Measurements from ENCODE around the gene NDUFB2. TPM values are rescaled to one million over a fixed set of nuclear protein-coding genes. Genes with fewer than 3 reads are reported as not detected.

The NDUFB2 gene
- total and polyA plus RNA-seq, 2 experiments from 2014 or later = 324 to 432 TPM

GRCh38 chr7:140696024-140696679 lies 356 bp upstream of the NDUFB2 start:
- Histone ChIP-seq H3K4me1 (ENCODE audit: insufficient read depth) (peaks cover 6% of the 10 kb centered on the region; the same call in 1 of the 2 replicates), H3K27ac (peak overlapping the region; percentile 87), H3K9me2 (ENCODE audit: insufficient read depth) (no peaks in the 10 kb centered on the region), H3K4me3 (peak overlapping the region; percentile 82), H3K27me3 (replicated peaks; ENCODE audit: insufficient read depth) (no peaks in the 10 kb centered on the region), H4K20me1 (ENCODE audit: insufficient read depth) (no peaks in the 10 kb centered on the region), H3K79me2 (ENCODE audit: insufficient read depth) (peaks cover 40% of the 10 kb centered on the region), H3F3A (ENCODE audit: insufficient read depth) (peaks cover 5% of the 10 kb centered on the region; the same call in 1 of the 2 replicates), H3K4me2 (ENCODE audit: unreplicated experiment) (peak overlapping the region; percentile 78), H3K9ac (peak overlapping the region; percentile 90), H2AFZ (peak overlapping the region; percentile 78), H3K36me3 (ENCODE audit: low read depth) (no peaks in the 10 kb centered on the region), H3K9me3 (ENCODE audit: low read depth) (no peaks in the 10 kb centered on the region)
- WGBS, 2 experiments (ENCODE audit: low coverage in 1 of 2, low lambda C conversion rate in 2 of 2, missing lambda C conversion rate in 2 of 2) = 16 to 19% methylated on average over 22 to 23 of the region's 23 CpGs
- in situ Hi-C loops (cut with MboI) = no loop called here
- no peak for TF ChIP-seq EZH2 (IDR thresholded peaks at IDR 0.05; ENCODE audit: insufficient read depth, poor library complexity, severe bottlenecking)
- no peak for TF ChIP-seq EZH2phosphoT487 (IDR thresholded peaks at IDR 0.05; ENCODE audit: insufficient read depth, low read depth)
- DNase-seq = peak; percentile 98

- Histone ChIP-seq H4K20me1 (ENCODE audit: insufficient read depth) (no peaks in the 10 kb centered on the region), H3K36me3 (ENCODE audit: low read depth) (no peaks in the 10 kb centered on the region), H3K27me3 (replicated peaks; ENCODE audit: insufficient read depth) (no peaks in the 10 kb centered on the region), H3K9me3 (ENCODE audit: low read depth) (no peaks in the 10 kb centered on the region), H3F3A (ENCODE audit: insufficient read depth) (peaks cover 5% of the 10 kb centered on the region; the same call in 1 of the 2 replicates), H3K9ac (peak overlapping the region; percentile 90), H2AFZ (peak overlapping the region; percentile 78), H3K9me2 (ENCODE audit: insufficient read depth) (no peaks in the 10 kb centered on the region), H3K4me3 (peak overlapping the region; percentile 82), H3K4me2 (ENCODE audit: unreplicated experiment) (peak overlapping the region; percentile 85), H3K27ac (peak overlapping the region; percentile 87), H3K79me2 (ENCODE audit: insufficient read depth) (peaks cover 55% of the 10 kb centered on the region), H3K4me1 (ENCODE audit: insufficient read depth) (peaks cover 6% of the 10 kb centered on the region; the same call in 1 of the 2 replicates)
- peak; percentile 81 for DNase-seq
- 22 to 27% methylated on average over 22 to 24 of the region's 24 CpGs for WGBS, 2 experiments (ENCODE audit: low coverage in 1 of 2, low lambda C conversion rate in 2 of 2, missing lambda C conversion rate in 2 of 2)
- in situ Hi-C loops (cut with MboI) = no loop called here
- no peak for TF ChIP-seq EZH2 (IDR thresholded peaks at IDR 0.05; ENCODE audit: insufficient read depth, poor library complexity, severe bottlenecking)
- TF ChIP-seq EZH2phosphoT487 (IDR thresholded peaks at IDR 0.05; ENCODE audit: insufficient read depth, low read depth) = no peak
Observed at GRCh38 chr7:140697447-140698143, 1.1 kb downstream of the NDUFB2 start.

- no peaks in the 10 kb centered on the region for H3K36me3 ChIP-seq (ENCODE audit: low read depth)
- peak overlapping the region; percentile 85 for H3K4me2 ChIP-seq (ENCODE audit: unreplicated experiment)
- no peaks in the 10 kb centered on the region for H4K20me1 ChIP-seq (ENCODE audit: insufficient read depth)
- no peaks in the 10 kb centered on the region for H3K9me3 ChIP-seq (ENCODE audit: low read depth)
- WGBS, 2 experiments (ENCODE audit: low coverage in 1 of 2, low lambda C conversion rate in 2 of 2, missing lambda C conversion rate in 2 of 2) = 97 to 98% methylated on average over 8 of the region's 8 CpGs
- peaks cover 63% of the 10 kb centered on the region for H3K79me2 ChIP-seq (ENCODE audit: insufficient read depth)
- no peak for DNase-seq
- H3K4me3 ChIP-seq = peak overlapping the region; percentile 82
- no peak overlapping the region; the same call in 1 of the 2 replicates for H3K9ac ChIP-seq
- TF ChIP-seq EZH2phosphoT487 (IDR thresholded peaks at IDR 0.05; ENCODE audit: insufficient read depth, low read depth) = no peak
- no peak for TF ChIP-seq EZH2 (IDR thresholded peaks at IDR 0.05; ENCODE audit: insufficient read depth, poor library complexity, severe bottlenecking)
- peaks cover 5% of the 10 kb centered on the region; the same call in 1 of the 2 replicates for H3F3A ChIP-seq (ENCODE audit: insufficient read depth)
- in situ Hi-C loops (cut with MboI) = no loop called here
- H3K27ac ChIP-seq = no peak overlapping the region
- no peaks in the 10 kb centered on the region for H3K27me3 ChIP-seq (replicated peaks; ENCODE audit: insufficient read depth)
- no peaks in the 10 kb centered on the region for H3K9me2 ChIP-seq (ENCODE audit: insufficient read depth)
- no peak overlapping the region for H2AFZ ChIP-seq
- peaks cover 6% of the 10 kb centered on the region; the same call in 1 of the 2 replicates for H3K4me1 ChIP-seq (ENCODE audit: insufficient read depth)
Observed at GRCh38 chr7:140698477-140698876, 2.0 kb downstream of the NDUFB2 start.

- Histone ChIP-seq H3K27me3 (replicated peaks; ENCODE audit: insufficient read depth) (no peaks in the 10 kb centered on the region), H3K4me1 (ENCODE audit: insufficient read depth) (no peaks in the 10 kb centered on the region), H3K79me2 (ENCODE audit: insufficient read depth) (peaks cover 73% of the 10 kb centered on the region), H2AFZ (no peak overlapping the region), H3K4me3 (no peak overlapping the region), H3K4me2 (ENCODE audit: unreplicated experiment) (no peak overlapping the region), H3K9me3 (ENCODE audit: low read depth) (no peaks in the 10 kb centered on the region), H3K9ac (no peak overlapping the region), H3K27ac (no peak overlapping the region), H3K9me2 (ENCODE audit: insufficient read depth) (no peaks in the 10 kb centered on the region), H3K36me3 (ENCODE audit: low read depth) (peaks cover 21% of the 10 kb centered on the region; the same call in 1 of the 2 replicates), H3F3A (ENCODE audit: insufficient read depth) (no peaks in the 10 kb centered on the region), H4K20me1 (ENCODE audit: insufficient read depth) (no peaks in the 10 kb centered on the region)
- no peak for TF ChIP-seq EZH2phosphoT487 (IDR thresholded peaks at IDR 0.05; ENCODE audit: insufficient read depth, low read depth)
- no peak for TF ChIP-seq EZH2 (IDR thresholded peaks at IDR 0.05; ENCODE audit: insufficient read depth, poor library complexity, severe bottlenecking)
- DNase-seq = no peak
- in situ Hi-C loops (cut with MboI) = no loop called here
- 89 to 91% methylated on average over 10 of the region's 10 CpGs for WGBS, 2 experiments (ENCODE audit: low coverage in 1 of 2, low lambda C conversion rate in 2 of 2, missing lambda C conversion rate in 2 of 2)
Observed at GRCh38 chr7:140702774-140703173, 6.3 kb downstream of the NDUFB2 start.

All from GM23248 (cell line).